Measurements from ENCODE around the gene ERBB4. TPM values are rescaled to one million over a fixed set of nuclear protein-coding genes. Genes with fewer than 3 reads are reported as not detected.

Gene ERBB4
- total and polyA plus RNA-seq, 2 of the 8 experiments (the other 6 are each of a cell fraction or from before 2014, with no cell fraction given), result 0.34 to 1.3 TPM

DNA sequence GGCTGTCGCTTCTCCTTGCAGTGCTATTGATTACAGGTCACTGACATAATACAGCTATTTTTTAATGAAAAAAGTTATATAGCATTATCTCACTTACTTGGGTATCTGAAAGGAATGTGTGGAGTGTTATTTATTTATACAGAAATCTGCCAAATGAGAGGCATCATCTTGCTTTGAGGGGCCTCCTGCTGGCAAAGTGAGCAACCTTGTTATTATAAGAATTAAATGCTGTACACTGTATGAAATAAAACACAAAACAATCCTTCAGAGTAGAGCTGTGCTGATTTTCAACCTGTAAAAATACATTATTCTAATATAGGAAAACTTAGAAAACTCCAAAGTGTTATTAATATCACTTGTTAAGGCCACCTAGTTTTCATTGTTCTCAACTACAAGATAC is 20.9 kb downstream of the ERBB4 start (continued):
- TF ChIP-seq, protein P1, sequence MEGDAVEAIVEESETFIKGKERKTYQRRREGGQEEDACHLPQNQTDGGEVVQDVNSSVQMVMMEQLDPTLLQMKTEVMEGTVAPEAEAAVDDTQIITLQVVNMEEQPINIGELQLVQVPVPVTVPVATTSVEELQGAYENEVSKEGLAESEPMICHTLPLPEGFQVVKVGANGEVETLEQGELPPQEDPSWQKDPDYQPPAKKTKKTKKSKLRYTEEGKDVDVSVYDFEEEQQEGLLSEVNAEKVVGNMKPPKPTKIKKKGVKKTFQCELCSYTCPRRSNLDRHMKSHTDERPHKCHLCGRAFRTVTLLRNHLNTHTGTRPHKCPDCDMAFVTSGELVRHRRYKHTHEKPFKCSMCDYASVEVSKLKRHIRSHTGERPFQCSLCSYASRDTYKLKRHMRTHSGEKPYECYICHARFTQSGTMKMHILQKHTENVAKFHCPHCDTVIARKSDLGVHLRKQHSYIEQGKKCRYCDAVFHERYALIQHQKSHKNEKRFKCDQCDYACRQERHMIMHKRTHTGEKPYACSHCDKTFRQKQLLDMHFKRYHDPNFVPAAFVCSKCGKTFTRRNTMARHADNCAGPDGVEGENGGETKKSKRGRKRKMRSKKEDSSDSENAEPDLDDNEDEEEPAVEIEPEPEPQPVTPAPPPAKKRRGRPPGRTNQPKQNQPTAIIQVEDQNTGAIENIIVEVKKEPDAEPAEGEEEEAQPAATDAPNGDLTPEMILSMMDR (IDR thresholded peaks at IDR 0.05; ENCODE audit: control extremely low read depth in 1 of 3, insufficient read depth in 1 of 3, low read depth in 1 of 3, low read length in 3 of 3), result no peak
- no peak for TF ChIP-seq GTF2F1 (IDR thresholded peaks at IDR 0.05; ENCODE audit: borderline replicate concordance, low read depth, low read length)
- TF ChIP-seq TCF12 (IDR thresholded peaks at IDR 0.05; ENCODE audit: low read depth, low read length), result no peak
